Measurements from ENCODE around the gene ATP11B.

The ATP11B gene

DNA sequence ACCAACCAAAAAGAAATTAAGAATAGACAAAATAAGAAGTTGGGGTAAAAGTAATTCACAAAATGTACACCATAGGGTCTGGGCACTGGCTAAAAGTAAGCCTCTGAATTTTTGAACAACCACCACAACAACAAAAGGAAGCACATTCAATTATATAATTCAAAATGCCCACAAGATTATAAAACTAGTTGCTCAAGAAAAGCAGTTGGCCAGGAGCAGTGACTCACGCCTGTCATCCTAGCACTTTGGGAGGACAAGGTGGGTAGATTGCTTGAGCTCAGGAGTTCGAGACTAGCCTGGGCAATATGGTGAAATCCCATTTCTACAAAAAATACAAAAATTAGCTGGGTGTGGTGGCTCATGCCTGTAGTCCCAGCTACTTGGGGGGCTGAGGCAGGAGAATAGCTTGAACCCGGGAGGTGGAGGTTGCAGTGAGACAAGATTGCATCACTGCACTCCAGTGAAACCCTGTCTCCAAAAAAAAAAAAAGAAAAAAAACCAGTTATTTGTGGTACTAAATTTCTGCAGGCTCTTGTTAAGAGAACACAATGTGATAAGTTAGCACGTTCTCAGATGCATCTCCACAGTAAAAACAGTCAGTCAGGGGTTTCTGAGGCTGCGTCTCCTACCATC lies 6.6 kb upstream of the ATP11B start:
- no peak overlapping the region for H3K27ac ChIP-seq
- TF ChIP-seq, protein P1, sequence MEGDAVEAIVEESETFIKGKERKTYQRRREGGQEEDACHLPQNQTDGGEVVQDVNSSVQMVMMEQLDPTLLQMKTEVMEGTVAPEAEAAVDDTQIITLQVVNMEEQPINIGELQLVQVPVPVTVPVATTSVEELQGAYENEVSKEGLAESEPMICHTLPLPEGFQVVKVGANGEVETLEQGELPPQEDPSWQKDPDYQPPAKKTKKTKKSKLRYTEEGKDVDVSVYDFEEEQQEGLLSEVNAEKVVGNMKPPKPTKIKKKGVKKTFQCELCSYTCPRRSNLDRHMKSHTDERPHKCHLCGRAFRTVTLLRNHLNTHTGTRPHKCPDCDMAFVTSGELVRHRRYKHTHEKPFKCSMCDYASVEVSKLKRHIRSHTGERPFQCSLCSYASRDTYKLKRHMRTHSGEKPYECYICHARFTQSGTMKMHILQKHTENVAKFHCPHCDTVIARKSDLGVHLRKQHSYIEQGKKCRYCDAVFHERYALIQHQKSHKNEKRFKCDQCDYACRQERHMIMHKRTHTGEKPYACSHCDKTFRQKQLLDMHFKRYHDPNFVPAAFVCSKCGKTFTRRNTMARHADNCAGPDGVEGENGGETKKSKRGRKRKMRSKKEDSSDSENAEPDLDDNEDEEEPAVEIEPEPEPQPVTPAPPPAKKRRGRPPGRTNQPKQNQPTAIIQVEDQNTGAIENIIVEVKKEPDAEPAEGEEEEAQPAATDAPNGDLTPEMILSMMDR (conservative IDR thresholded peaks at IDR 0.05) = no peak

GRCh38 chr3:182787302-182788036 lies 5.8 kb upstream of the ATP11B start:
- H3K27ac ChIP-seq = no peak overlapping the region
- TF ChIP-seq, protein P1 (conservative IDR thresholded peaks at IDR 0.05) = no peak

DNA sequence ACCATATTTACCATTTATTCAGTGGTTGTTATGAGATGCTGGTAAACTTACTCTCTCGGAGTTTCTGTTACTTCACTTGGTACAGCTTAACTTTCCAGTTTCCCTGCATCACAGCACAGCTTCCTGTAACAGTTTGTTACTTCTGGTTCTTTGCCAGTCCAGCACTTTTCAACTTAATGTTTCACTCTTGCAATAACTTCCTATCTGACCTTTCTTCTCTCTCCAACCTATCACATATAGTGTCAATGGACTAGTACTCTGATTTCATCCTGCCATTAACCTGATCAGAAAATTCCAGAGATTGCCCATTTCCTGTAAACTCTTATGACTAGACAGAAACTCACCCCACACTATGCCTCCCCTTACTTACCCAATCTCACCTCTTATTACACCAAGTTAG lies 3.9 kb upstream of the ATP11B start:
- peak overlapping the region; percentile 18; the same call in 1 of the 2 replicates for H3K27ac ChIP-seq
- TF ChIP-seq, protein P1 (conservative IDR thresholded peaks at IDR 0.05) = no peak

- H3K27ac ChIP-seq = no peak overlapping the region
- TF ChIP-seq, protein P1 (conservative IDR thresholded peaks at IDR 0.05) = no peak
These were observed 2.7 kb upstream of the ATP11B start for GRCh38 chr3:182790612-182791011.

- TF ChIP-seq, protein P1 (conservative IDR thresholded peaks at IDR 0.05) = no peak
- H3K27ac ChIP-seq = peak overlapping the region; percentile 98
These were observed 555 bp downstream of the ATP11B start for GRCh38 chr3:182793663-182794454.

DNA sequence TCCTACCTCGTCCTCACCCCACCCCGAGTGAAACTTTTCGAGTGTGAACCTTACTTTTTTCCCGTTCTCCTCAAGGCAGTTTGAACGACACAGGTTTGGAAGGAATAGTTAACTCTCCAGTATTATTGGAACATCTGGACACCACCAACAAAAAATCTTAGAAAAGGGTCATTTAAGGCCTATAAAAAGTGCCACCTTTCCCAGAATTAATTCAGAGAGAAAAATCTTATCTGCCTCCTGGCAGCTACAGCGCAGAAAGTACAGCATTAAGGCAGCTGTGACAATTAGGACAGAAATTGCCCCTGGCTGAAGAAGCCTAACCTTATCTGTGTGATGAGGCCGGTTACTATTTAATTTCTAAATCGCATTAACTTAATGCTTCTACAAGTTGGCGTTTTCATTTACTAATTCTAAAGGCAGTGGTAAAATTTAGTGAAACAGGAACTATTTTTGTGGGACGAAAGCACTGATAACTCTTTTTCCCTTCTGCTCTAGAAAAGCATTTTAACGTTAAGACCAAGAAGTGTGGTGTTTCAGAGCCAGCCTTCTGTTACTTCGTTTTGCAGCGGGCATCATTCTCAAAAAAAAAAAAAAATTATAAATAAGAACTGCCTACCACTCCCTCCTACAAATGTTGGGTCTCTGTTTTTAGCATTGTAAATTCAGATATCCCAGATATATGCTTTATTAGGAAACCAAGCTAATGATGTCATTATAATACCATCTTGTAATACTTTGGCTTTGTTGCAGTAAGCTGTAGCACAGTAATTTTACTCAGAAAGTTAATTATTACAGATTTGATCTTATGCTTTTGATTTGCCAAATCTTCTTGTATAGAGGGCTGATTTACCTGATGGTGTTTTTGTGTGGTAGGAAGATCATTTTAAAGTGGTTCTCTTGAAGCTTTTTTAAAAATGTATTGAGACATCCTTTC lies 1.4 kb downstream of the ATP11B start:
- TF ChIP-seq, protein P1 (conservative IDR thresholded peaks at IDR 0.05) = no peak
- peak overlapping the region; percentile 98 for H3K27ac ChIP-seq
